K562 (cell line): ENCODE measurements around the gene CAPN13. TPM values are rescaled to one million over a fixed set of nuclear protein-coding genes. Genes with fewer than 3 reads are reported as not detected.

Experiments used
- ATAC-seq: fragments of 200-7000 bp; cut with Tn5 transposase; 3 replicates; pipeline ENCODE4 v1.9.1; 2020; ENCODE audit warnings: moderate library complexity
- BruUV-seq: library from RNA; stranded (reverse); fragments of 400-500 nt; replicated peaks from 2 replicates; lab custom pipeline; 2021; lab: Mats Ljungman, UMichigan
- CTCF ChIA-PET: fragments of 300-600 bp; formaldehyde crosslinking; extraction: SDS; loops from one replicate; lab custom pipeline; 2021; ENCODE audit warnings: low intra/inter-chr PET ratio; lab: Yijun Ruan, JAX
- POLR2A ChIA-PET: fragments of 300-600, 350-650 bp; sonication (Branson Sonifier 250); formaldehyde crosslinking; extraction: SDS; loops from one replicate; lab custom pipeline; 2021; ENCODE audit warnings: antibody characterized with exemption, inconsistent platforms; lab: Yijun Ruan, JAX
- DNase-seq, 4 experiments: peaks; one replicate each; pipeline versions ENCODE4 v3.0.0 to v3.0.0-alpha.2; 2011 to 2018; ENCODE audit warnings: low spot score in 3 of 4, mixed read lengths in 3 of 4; ENCODE audit errors: extremely low read depth in 1 of 4
- FAIRE-seq: peaks from 2 replicates; lab custom pipeline; 2011; peaks lifted over from hg19 to GRCh38; lab: Jason Lieb, UNC
- H2AFZ ChIP-seq: 2 replicates; pipeline ENCODE4 v1.6.0; 2011; ENCODE audit warnings: low read depth, low read length, control low read depth, inconsistent platforms
- H3K27ac ChIP-seq: fragments of 200-600 bp; 3 replicates; pipeline ENCODE4 v1.8.0; 2011; ENCODE audit warnings: low read depth, mild to moderate bottlenecking, control low read depth, inconsistent platforms, low read length, moderate library complexity, mixed read lengths; ENCODE audit errors: extremely low read depth
- H3K27me3 ChIP-seq, 2 experiments: fragments of 300-600 bp in 1 of 2; 2 replicates in 1 of 2; 3 replicates in 1 of 2; pipeline versions ENCODE4 v1.6.0 to v1.8.0; 2011; ENCODE audit warnings: inconsistent platforms in 2 of 2, low read length in 2 of 2, mild to moderate bottlenecking in 1 of 2, mixed read lengths in 1 of 2, moderate library complexity in 1 of 2; ENCODE audit not compliant: control insufficient read depth in 2 of 2, insufficient read depth in 2 of 2
- H3K36me3 ChIP-seq: fragments of 300-600 bp; 3 replicates; pipeline ENCODE4 v1.8.0; 2011; ENCODE audit warnings: mild to moderate bottlenecking, low read length, inconsistent platforms; ENCODE audit not compliant: control insufficient read depth, insufficient read depth
- H3K4me1 ChIP-seq, 2 experiments: fragments of 200-600 bp in 1 of 2; replicated peaks in 1 of 2; 2 replicates in 1 of 2; 3 replicates in 1 of 2; pipeline versions ENCODE4 v1.5.1 to v1.8.0; 2011; ENCODE audit warnings: inconsistent platforms in 2 of 2, low read length in 2 of 2, mild to moderate bottlenecking in 1 of 2, mixed read lengths in 1 of 2, moderate library complexity in 1 of 2; ENCODE audit not compliant: control insufficient read depth in 2 of 2, insufficient read depth in 2 of 2
- H3K4me2 ChIP-seq: 2 replicates; pipeline ENCODE4 v1.6.1; 2011; ENCODE audit warnings: low read length, control low read depth, inconsistent platforms, mixed read lengths; ENCODE audit not compliant: insufficient read depth
- H3K4me3 ChIP-seq: fragments of 200-600 bp; sonication (generic), shearing (Covaris generic); 2 replicates; pipeline ENCODE4 v1.5.1; 2016; ENCODE audit warnings: control low read depth, inconsistent platforms
- H3K79me2 ChIP-seq: fragments of 200-600 bp; 3 replicates; pipeline ENCODE4 v1.8.0; 2011; ENCODE audit warnings: low read length, inconsistent platforms; ENCODE audit not compliant: control insufficient read depth, insufficient read depth
- H3K9ac ChIP-seq, 2 experiments: 2 replicates each; pipeline versions ENCODE4 v1.6.0 to v1.6.1; 2011; ENCODE audit warnings: low read depth in 2 of 2, low read length in 2 of 2, control low read depth in 1 of 2, inconsistent platforms in 1 of 2, mild to moderate bottlenecking in 1 of 2, mixed read lengths in 1 of 2; ENCODE audit not compliant: insufficient read depth in 1 of 2
- H3K9me1 ChIP-seq: one replicate; pipeline ENCODE4 v1.6.0; 2011; ENCODE audit warnings: inconsistent platforms, mild to moderate bottlenecking, low read length, moderate library complexity; ENCODE audit not compliant: control insufficient read depth, insufficient read depth
- H3K9me3 ChIP-seq: replicated peaks from 2 replicates; pipeline ENCODE4 v1.5.1; 2011; ENCODE audit warnings: low read depth, low read length, inconsistent platforms; ENCODE audit not compliant: control insufficient read depth, insufficient read depth
- H4K20me1 ChIP-seq: replicated peaks from 2 replicates; pipeline ENCODE4 v1.6.1; 2011; ENCODE audit warnings: low read length, inconsistent platforms, mixed read lengths; ENCODE audit not compliant: control insufficient read depth, insufficient read depth
- COPS2 ChIP-seq: fragments of 450-650 bp; conservative IDR thresholded peaks from 2 replicates; pipeline ENCODE4 v1.6.1; 2016; ENCODE audit warnings: mild to moderate bottlenecking, moderate library complexity
- ETV1 ChIP-seq: fragments of 450-650 bp; conservative IDR thresholded peaks from 2 replicates; pipeline ENCODE4 v1.6.1; 2016; ENCODE audit warnings: missing genetic modification characterization, control low read depth, low read depth, missing compliant biosample characterization
- HDAC1 ChIP-seq, 2 experiments: fragments of 450-650 bp; IDR thresholded peaks; 2 replicates each; pipeline ENCODE4 v1.6.1; 2016 to 2017; ENCODE audit warnings: inconsistent platforms in 1 of 2, mild to moderate bottlenecking in 1 of 2, moderate library complexity in 1 of 2
- HOXB6 ChIP-seq: fragments of 250-450 bp; sonication (Bioruptor Pico); IDR thresholded peaks from 2 replicates; pipeline ENCODE4 v1.5.1; 2022; ENCODE audit warnings: mild to moderate bottlenecking, borderline replicate concordance
- MBD1 ChIP-seq: fragments of 250-450 bp; sonication (Bioruptor Pico); IDR thresholded peaks from 2 replicates; pipeline ENCODE4 v1.8.0; 2022; ENCODE audit warnings: inconsistent platforms
- NR0B1 ChIP-seq: fragments of 450-650 bp; IDR thresholded peaks from one replicate; pipeline ENCODE4 v1.6.1; 2018; ENCODE audit warnings: mild to moderate bottlenecking, moderate library complexity; ENCODE audit not compliant: partially characterized antibody
- PHTF2 ChIP-seq: fragments of 250-450 bp; sonication (Bioruptor Pico); IDR thresholded peaks from 2 replicates; pipeline ENCODE4 v1.5.0; 2021; ENCODE audit warnings: mild to moderate bottlenecking
- RB1 ChIP-seq: fragments of 450-650 bp; IDR thresholded peaks from 2 replicates; pipeline ENCODE4 v1.6.1; 2017; ENCODE audit warnings: low read depth, mild to moderate bottlenecking
- RBM39 ChIP-seq: fragments of 200-400 bp; formaldehyde crosslinking; optimal IDR thresholded peaks from 2 replicates; pipeline ENCODE3; 2018; ENCODE audit warnings: low read depth, low read length
- SMAD4 ChIP-seq: fragments of 250-450 bp; sonication (Bioruptor Pico); conservative IDR thresholded peaks from 2 replicates; pipeline ENCODE4 v1.8.0; 2021; ENCODE audit warnings: inconsistent platforms, mild to moderate bottlenecking, moderate library complexity
- TBL1XR1 ChIP-seq, 2 experiments: IDR thresholded peaks; 2 replicates each; pipeline ENCODE4 v1.6.1; 2012; ENCODE audit warnings: improper control_type of control experiment in 2 of 2, low read length in 2 of 2, mild to moderate bottlenecking in 1 of 2
- TGIF2 ChIP-seq: sonication (generic); formaldehyde crosslinking; IDR thresholded peaks from 2 replicates; pipeline ENCODE4 v1.8.1; 2022; ENCODE audit warnings: mild to moderate bottlenecking, missing genetic modification reagents, moderate library complexity
- WGBS: fragments of 100-300 bp; shearing (Covaris generic); methylation state at CpG from one replicate; pipeline ENCODE4 v1.1.6; 2016; ENCODE audit warnings: low coverage, mixed read lengths; ENCODE audit not compliant: insufficient coverage; ENCODE audit errors: missing lambda C conversion rate; 5-methylcytosine and 5-hydroxymethylcytosine counted together
- in situ Hi-C: fragments of 300-500 bp; cut with MboI; formaldehyde crosslinking; loops from 4 replicates; pipeline ENCODE4 v1.15.0; 2018; ENCODE audit warnings: inconsistent platforms, mixed read lengths
- intact Hi-C: fragments of 100-400 bp; cut with micrococcal nuclease; formaldehyde crosslinking; loops from 2 replicates; pipeline ENCODE4 v1.14.2; 2022
- polyA plus RNA-seq, 8 experiments: library from polyadenylated mRNA; depleted of rRNA in 4 of 8; stranded (reverse) in 5 of 8; unstranded in 3 of 8; fragments of >200 nt; fragmentation: Nextera tagmentation in 2 of 8; fragmentation: Illumina TruSeq in 1 of 8; extraction: Ambion mirVana in 2 of 8; extraction: Trizol in 1 of 8; gene quantifications; 2 replicates each; pipeline versions ENCODE4 v1.2.1 to v1.2.3, GENCODE V29; 2011 to 2014; ENCODE audit warnings: inconsistent platforms in 1 of 8, missing spikeins in 1 of 8
- total RNA-seq, 7 experiments: library from RNA; depleted of rRNA in 6 of 7; stranded (reverse); fragments of >200 nt in 6 of 7; fragmentation: Illumina TruSeq in 2 of 7; extraction: Trizol in 2 of 7; gene quantifications; 2 replicates each; pipeline versions ENCODE4 v1.2.1 to v1.2.3, GENCODE V29; 2011 to 2021; ENCODE audit warnings: low replicate concordance in 1 of 7

The CAPN13 gene
- total and polyA plus RNA-seq, 9 of the 15 experiments (the other 6 are each of a cell fraction or from before 2014, with no cell fraction given): not detected

- no peak for TF ChIP-seq HOXB6 (CRISPR knock-in tag)
- no peak for TF ChIP-seq NR0B1
Observed at GRCh38 chr2:30690126-30690561, 117.1 kb downstream of the CAPN13 start (continued).

GRCh38 chr2:30689496-30690125 lies 117.6 kb downstream of the CAPN13 start:
- H3K4me2 ChIP-seq: no peak overlapping the region
- intact Hi-C loops (loop anchor here (5.0 kb wide), 1 partner anchor 482 kb away; no protein-coding TSS in a partner anchor), in situ Hi-C loops (no loop called here)
- TF ChIP-seq COPS2 (no peak), PHTF2 (CRISPR knock-in tag) (no peak), HDAC1 (IDR thresholded peaks at IDR 0.05) (no peak), MBD1 (CRISPR knock-in tag) (no peak), TGIF2 (CRISPR knock-in tag) (no peak), RB1 (no peak), SMAD4 (no peak), TBL1XR1 (IDR thresholded peaks at IDR 0.05; ENCODE audit: low read length in 2 of 2) (no peak), ETV1 (tag) (no peak), RBM39 (no peak)
- no peak for DNase-seq
- no peaks in the 10 kb centered on the region for H3K9me1 ChIP-seq
- H3K79me2 ChIP-seq: no peaks in the 10 kb centered on the region
- H4K20me1 ChIP-seq: no peaks in the 10 kb centered on the region
- no TSS peak for BruUV-seq
- POLR2A ChIA-PET: no interaction called here
- H3K4me1 ChIP-seq: no peaks in the 10 kb centered on the region
- H3K4me3 ChIP-seq: no peak overlapping the region
- FAIRE-seq: no peak
- H3K27me3 ChIP-seq: peaks cover 3 to 74% of the 10 kb centered on the region in 2 experiments; a peak in 2 of 5 replicates
- H3K9me3 ChIP-seq: no peaks in the 10 kb centered on the region
- no peak for ATAC-seq
- 3% methylated on average over 4 of the region's 6 CpGs for WGBS
- H2AFZ ChIP-seq: no peak overlapping the region
- H3K36me3 ChIP-seq: no peaks in the 10 kb centered on the region
- no peak overlapping the region for H3K9ac ChIP-seq
- CTCF ChIA-PET: no interaction called here
- H3K27ac ChIP-seq: no peak overlapping the region
